Measurements from ENCODE around the gene AK8.

Gene AK8

GRCh38 chr9:132877824-132878694 is at the start of gene AK8:
AK8 (minus strand) TSS chr9:132878284; CDS start chr9:132878255, 29 bp downstream.
- no peak for TF ChIP-seq CTCF (IDR thresholded peaks at IDR 0.05; ENCODE audit: extremely low read depth, insufficient read depth, missing control alignments)
- in situ Hi-C loops (cut with MboI; ENCODE audit: low pct_unique_long_range_greater_than_20kb, low sequenced_read_pairs, unreplicated experiment): no loop called here
- peak; percentile 97 for DNase-seq (ENCODE audit: low spot score)

- in situ Hi-C loops (cut with MboI; ENCODE audit: low pct_unique_long_range_greater_than_20kb, low sequenced_read_pairs, unreplicated experiment): no loop called here
- no peak for DNase-seq (ENCODE audit: low spot score)
Measured at GRCh38 chr9:132927704-132928103, 49.6 kb upstream of the AK8 start.

GRCh38 chr9:132923346-132923902 is 45.3 kb upstream of the AK8 start:
- TF ChIP-seq CTCF (IDR thresholded peaks at IDR 0.05; ENCODE audit: extremely low read depth, insufficient read depth, missing control alignments): no peak
- in situ Hi-C loops (cut with MboI; ENCODE audit: low pct_unique_long_range_greater_than_20kb, low sequenced_read_pairs, unreplicated experiment): no loop called here
- DNase-seq (ENCODE audit: low spot score): no peak

More at GRCh38 chr9:132927704-132928103, 49.6 kb upstream of the AK8 start:
- no peak for TF ChIP-seq CTCF (IDR thresholded peaks at IDR 0.05; ENCODE audit: extremely low read depth, insufficient read depth, missing control alignments)

GRCh38 chr9:132919614-132920268 is 41.7 kb upstream of the AK8 start:
- no peak for DNase-seq (ENCODE audit: low spot score)
- no peak for TF ChIP-seq CTCF (IDR thresholded peaks at IDR 0.05; ENCODE audit: extremely low read depth, insufficient read depth, missing control alignments)
- in situ Hi-C loops (cut with MboI; ENCODE audit: low pct_unique_long_range_greater_than_20kb, low sequenced_read_pairs, unreplicated experiment): no loop called here

- in situ Hi-C loops (cut with MboI; ENCODE audit: low pct_unique_long_range_greater_than_20kb, low sequenced_read_pairs, unreplicated experiment): no loop called here
- TF ChIP-seq CTCF (IDR thresholded peaks at IDR 0.05; ENCODE audit: extremely low read depth, insufficient read depth, missing control alignments): no peak
- no peak for DNase-seq (ENCODE audit: low spot score)
Measured at GRCh38 chr9:132914924-132915323, 36.8 kb upstream of the AK8 start.

GRCh38 chr9:132912131-132912530 is 34.0 kb upstream of the AK8 start:
- no peak for DNase-seq (ENCODE audit: low spot score)
- in situ Hi-C loops (cut with MboI; ENCODE audit: low pct_unique_long_range_greater_than_20kb, low sequenced_read_pairs, unreplicated experiment): no loop called here

More at GRCh38 chr9:132912131-132912530, 34.0 kb upstream of the AK8 start:
- no peak for TF ChIP-seq CTCF (IDR thresholded peaks at IDR 0.05; ENCODE audit: extremely low read depth, insufficient read depth, missing control alignments)

All from GM13977 (cell line).